ENCODE data around the gene PLA2G10.
A peak's percentile ranks its signal among the peaks of the same experiment; 100 is the strongest.
"Not testable (repeated sequence)": the region's sequence is repeated elsewhere in the genome, so short reads cannot be mapped to it uniquely, and the experiment has no call there.

The PLA2G10 gene

DNA sequence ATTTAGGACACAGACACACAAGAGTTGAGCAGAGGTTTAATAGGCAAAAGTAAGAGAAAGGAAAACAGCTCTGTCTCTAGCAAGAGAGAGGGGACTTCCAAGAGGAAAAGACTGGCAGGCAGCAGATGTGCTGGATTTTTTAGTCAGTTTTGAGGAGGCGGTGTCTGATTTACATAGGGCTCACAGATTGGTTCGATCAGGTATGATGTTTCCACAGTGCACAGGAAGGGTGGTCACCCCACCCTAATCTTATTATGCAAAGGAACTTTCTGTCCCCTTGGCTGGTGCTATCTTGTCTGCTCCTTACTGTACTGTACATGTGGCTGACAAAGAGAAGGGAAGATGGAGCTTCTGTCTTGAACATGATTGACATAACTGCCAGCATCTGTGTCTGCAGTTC is 36.0 kb downstream of the PLA2G10 start:
- peak; percentile 9 to 27 (median 13) for DNase-seq

DNA sequence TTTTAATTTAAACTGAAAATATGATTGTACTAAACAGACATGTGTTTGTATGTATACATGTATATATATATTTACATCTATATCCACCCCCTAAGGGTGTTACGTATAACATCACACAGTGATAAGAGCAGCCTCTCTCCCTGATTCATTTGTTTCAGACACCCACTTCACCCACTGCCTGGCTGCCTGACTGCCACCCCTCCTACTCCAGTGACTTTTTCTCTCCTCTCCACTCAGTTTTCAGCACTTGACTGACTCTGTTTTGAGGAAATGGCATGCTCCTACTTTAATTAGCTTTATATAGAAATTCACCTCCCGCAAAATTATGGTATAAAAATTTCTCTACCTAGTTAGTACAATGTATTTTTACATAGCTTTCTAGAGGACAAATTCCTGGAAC is 41.4 kb downstream of the PLA2G10 start:
- no peak for DNase-seq

- no peak for DNase-seq
These were observed 43.5 kb downstream of the PLA2G10 start for GRCh38 chr16:14650629-14651028.

GRCh38 chr16:14649816-14650215 is 44.3 kb downstream of the PLA2G10 start:
- no peak for DNase-seq

DNA sequence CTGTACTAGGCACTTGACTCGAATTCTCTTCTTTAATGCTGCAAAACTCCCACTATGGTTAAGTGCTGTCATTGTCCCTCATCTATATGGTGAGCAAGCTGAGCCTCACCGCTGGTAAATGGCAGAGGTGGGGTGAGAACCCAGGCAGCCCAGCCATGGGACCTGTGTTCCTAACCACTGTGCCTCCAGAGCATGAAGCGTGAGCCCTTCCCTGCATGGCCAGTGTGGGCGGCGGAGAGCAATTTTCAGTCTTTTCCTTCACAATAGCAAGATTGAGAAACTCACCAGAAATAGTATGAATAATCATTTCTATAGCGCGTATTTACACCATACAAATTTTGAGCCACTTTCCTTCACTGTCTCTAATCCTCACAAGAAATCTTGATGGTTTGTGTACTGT is 52.2 kb downstream of the PLA2G10 start:
- peak; percentile 20 to 51 (median 38) for DNase-seq

DNA sequence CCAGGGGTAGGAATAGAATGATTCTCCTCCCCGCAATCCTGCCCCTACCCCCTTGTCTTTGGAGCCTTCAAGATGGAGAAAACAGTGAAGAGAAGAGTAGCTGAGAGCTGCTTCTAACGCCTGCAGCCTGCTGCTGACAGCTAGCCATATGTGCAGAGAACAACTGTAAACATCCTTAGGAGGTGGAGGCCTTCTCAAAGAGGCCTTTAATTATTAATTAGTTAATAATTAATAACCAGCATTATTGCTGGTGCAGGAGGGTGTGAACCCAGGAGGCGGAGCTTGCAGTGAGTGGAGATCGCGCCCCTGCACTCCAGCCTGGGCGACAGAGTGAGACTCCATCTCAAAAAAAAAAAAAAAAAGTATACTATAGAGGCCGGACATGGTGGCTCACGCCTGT is 52.9 kb downstream of the PLA2G10 start:
- DNase-seq: no peak

GRCh38 chr16:14640538-14640937 is 53.6 kb downstream of the PLA2G10 start:
- no peak for DNase-seq

- DNase-seq: not testable (repeated sequence)
These were observed 57.2 kb downstream of the PLA2G10 start for GRCh38 chr16:14636951-14637240.

GRCh38 chr16:14636179-14636950 is 57.7 kb downstream of the PLA2G10 start:
- DNase-seq: not testable (repeated sequence)

- DNase-seq: no peak
These were observed 58.5 kb downstream of the PLA2G10 start for GRCh38 chr16:14635395-14636165.

GRCh38 chr16:14634389-14634725 is 59.8 kb downstream of the PLA2G10 start:
- DNase-seq: no peak

DNA sequence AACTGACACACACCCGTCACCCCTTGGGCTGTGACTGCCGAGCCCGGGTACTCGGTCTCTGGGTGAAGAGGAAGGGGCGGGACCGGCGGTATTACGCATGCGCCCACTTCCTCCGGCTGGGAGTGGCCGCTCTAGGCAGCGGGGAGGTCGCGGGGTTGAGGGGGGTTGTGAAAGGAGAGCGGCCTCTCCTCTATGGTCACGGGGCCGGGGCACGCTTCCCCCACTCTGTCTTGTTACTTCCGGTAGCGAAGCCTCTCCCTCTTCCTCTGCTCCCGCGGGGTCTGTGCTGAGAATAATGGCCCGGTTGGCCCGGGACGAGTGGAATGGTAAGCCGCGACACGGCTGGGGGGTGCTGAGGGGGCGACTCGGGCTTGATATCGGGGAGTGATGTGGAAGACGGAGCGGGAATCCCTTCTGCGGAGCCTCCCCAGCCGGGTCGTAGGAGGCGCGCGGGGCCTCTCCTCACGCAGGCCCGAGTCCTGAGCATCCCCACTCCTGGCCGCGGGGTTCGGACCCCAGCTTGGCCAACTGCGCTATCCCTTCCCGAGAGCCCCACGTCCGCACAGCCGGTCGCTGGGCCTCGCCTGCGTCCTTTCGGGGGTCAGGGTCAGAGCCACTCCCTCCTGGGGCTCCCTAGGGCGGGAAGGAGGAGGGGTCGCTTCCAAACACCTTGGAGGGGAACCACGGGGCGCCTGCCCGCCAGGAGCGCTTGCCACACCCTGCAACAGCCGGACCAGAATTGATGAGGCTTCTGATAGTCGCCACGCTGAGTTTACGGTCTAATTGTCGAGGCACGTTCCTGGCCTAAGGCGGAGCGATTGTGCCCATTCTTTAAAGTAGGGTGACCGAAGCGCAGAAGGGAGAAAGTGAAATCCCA is 61.2 kb downstream of the PLA2G10 start, which contains the start of gene BFAR:
TSS of gene BFAR (plus strand) at position 259 of the 877 bp plus-strand sequence. CDS start 11,396 bp downstream, outside the sequence.
- peak; percentile 98 to 99 (median 99) for DNase-seq

GRCh38 chr16:14630620-14631330 is 63.3 kb downstream of the PLA2G10 start:
- DNase-seq: not testable (repeated sequence)

GRCh38 chr16:14629919-14630619 is 64.0 kb downstream of the PLA2G10 start, which contains the start of gene PARN:
TSS of gene PARN (minus strand) at chr16:14630260. CDS start at chr16:14630125, 135 bp downstream.
- DNase-seq: peak; percentile 97 to 99 (median 99)

DNA sequence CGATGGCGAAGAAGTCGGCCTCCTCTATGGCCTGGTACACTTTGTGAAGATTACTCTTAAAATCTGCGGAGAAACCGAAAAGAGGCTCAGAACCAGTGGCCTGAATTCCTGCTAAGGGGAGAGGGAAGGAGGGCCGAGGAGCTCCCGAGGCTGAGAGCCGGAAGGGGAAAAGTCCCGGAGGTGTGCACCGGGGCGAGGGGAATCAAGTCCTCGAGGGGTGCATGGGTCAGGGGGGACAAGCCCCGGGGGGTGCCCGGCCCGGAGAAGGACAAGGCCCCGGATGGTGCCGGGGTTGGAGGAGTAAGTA is 64.5 kb downstream of the PLA2G10 start:
- peak in 1 of 3 donors; percentile 5 for DNase-seq

GRCh38 chr16:14628806-14629611 is 65.1 kb downstream of the PLA2G10 start:
- DNase-seq: peak in 1 of 3 donors; percentile 13

- DNase-seq: peak; percentile 24 to 47 (median 41)
These were observed 67.0 kb downstream of the PLA2G10 start for GRCh38 chr16:14627078-14627477.

Measured in suppressor macrophage treated with lipopolysaccharide for 1 hour (primary cell).